GM12892 (cell line): Measurements from ENCODE around the gene CECR2.

ENCODE experiments used
- POLR2A ChIP-seq: IDR thresholded peaks from 2 replicates; pipeline ENCODE4 v1.6.1; 2011; ENCODE audit warnings: low read depth, low read length, control low read depth
- POLR2AphosphoS5 ChIP-seq: IDR thresholded peaks from 2 replicates; pipeline ENCODE4 v1.6.1; 2011; ENCODE audit warnings: low read depth, low read length, control low read depth

DNA sequence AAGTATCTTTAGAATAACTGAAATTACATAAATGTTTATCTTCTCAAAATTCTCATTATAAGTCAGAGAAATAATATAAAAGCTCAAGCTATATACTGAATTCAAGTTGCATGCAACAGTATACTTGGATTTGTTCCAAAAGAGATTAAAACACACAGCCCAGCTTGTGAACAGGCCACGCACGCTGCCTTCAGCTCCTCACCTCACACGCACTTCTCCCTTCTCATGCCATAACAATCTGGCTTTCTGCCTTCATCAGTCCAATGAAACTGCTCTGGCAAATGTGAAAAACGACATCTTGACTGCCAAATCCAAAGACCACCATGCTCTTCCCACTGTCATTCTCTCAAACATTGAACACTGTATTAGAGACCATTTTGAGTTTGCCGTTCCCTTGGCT is 237.2 kb downstream of the CECR2 start:
- TF ChIP-seq POLR2AphosphoS5 (no peak), POLR2A (no peak)
